Parathyroid adenoma (tissue), 2 donors: ENCODE results near the gene PCDHGC5.

Experiments
- H2AFZ ChIP-seq: fragments of 300-600 bp; sonication (generic); one replicate; pipeline ENCODE4 v1.7.0; 2017; ENCODE audit warnings: antibody characterized with exemption, mild to moderate bottlenecking
- H3K27ac ChIP-seq: fragments of 300-600 bp; sonication (generic); one replicate; pipeline ENCODE4 v1.7.0; 2017
- H3K27me3 ChIP-seq: fragments of 300-600 bp; sonication (generic); one replicate; pipeline ENCODE4 v1.7.0; 2017; ENCODE audit warnings: low read length; ENCODE audit not compliant: control insufficient read depth, insufficient read depth
- H3K36me3 ChIP-seq: fragments of 300-600 bp; sonication (generic); one replicate; pipeline ENCODE4 v1.7.0; 2017; ENCODE audit warnings: low read length; ENCODE audit not compliant: control insufficient read depth, insufficient read depth
- H3K4me1 ChIP-seq: fragments of 300-600 bp; sonication (generic); one replicate; pipeline ENCODE4 v1.7.0; 2017; ENCODE audit warnings: control low read depth
- H3K4me2 ChIP-seq: fragments of 300-600 bp; sonication (generic); one replicate; pipeline ENCODE4 v1.7.0; 2017; ENCODE audit warnings: low read length
- H3K4me3 ChIP-seq: fragments of 300-600 bp; sonication (generic); one replicate; pipeline ENCODE4 v1.7.0; 2017; ENCODE audit warnings: low read depth, low read length
- H3K79me2 ChIP-seq: fragments of 300-600 bp; sonication (generic); one replicate; pipeline ENCODE4 v1.7.0; 2017; ENCODE audit warnings: control low read depth
- H3K9ac ChIP-seq: fragments of 300-600 bp; sonication (generic); one replicate; pipeline ENCODE4 v1.7.0; 2017; ENCODE audit warnings: mild to moderate bottlenecking
- H3K9me3 ChIP-seq: fragments of 300-600 bp; sonication (generic); one replicate; pipeline ENCODE4 v1.7.0; 2017; ENCODE audit warnings: low read length; ENCODE audit not compliant: control insufficient read depth
- TF ChIP-seq, protein P1 (sequence below): fragments of 300-600 bp; sonication (generic); IDR thresholded peaks from one replicate; pipeline ENCODE4 v1.7.0; 2017; ENCODE audit warnings: antibody characterized with exemption, mild to moderate bottlenecking
- donor health status: primary hyperparathyroidism.

PCDHGC5 gene

GRCh38 chr5:141496038-141496437 is 7.2 kb downstream of the PCDHGC5 start:
- H3K27ac ChIP-seq: no peak overlapping the region
- H3K4me3 ChIP-seq: no peak overlapping the region
- no peak overlapping the region for H2AFZ ChIP-seq
- peaks cover 45% of the 10 kb centered on the region for H3K79me2 ChIP-seq
- no peak overlapping the region for H3K4me2 ChIP-seq
- TF ChIP-seq, protein P1, sequence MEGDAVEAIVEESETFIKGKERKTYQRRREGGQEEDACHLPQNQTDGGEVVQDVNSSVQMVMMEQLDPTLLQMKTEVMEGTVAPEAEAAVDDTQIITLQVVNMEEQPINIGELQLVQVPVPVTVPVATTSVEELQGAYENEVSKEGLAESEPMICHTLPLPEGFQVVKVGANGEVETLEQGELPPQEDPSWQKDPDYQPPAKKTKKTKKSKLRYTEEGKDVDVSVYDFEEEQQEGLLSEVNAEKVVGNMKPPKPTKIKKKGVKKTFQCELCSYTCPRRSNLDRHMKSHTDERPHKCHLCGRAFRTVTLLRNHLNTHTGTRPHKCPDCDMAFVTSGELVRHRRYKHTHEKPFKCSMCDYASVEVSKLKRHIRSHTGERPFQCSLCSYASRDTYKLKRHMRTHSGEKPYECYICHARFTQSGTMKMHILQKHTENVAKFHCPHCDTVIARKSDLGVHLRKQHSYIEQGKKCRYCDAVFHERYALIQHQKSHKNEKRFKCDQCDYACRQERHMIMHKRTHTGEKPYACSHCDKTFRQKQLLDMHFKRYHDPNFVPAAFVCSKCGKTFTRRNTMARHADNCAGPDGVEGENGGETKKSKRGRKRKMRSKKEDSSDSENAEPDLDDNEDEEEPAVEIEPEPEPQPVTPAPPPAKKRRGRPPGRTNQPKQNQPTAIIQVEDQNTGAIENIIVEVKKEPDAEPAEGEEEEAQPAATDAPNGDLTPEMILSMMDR: no peak
- H3K9ac ChIP-seq: no peak overlapping the region
- peaks cover 3% of the 10 kb centered on the region for H3K4me1 ChIP-seq
- no peaks in the 10 kb centered on the region for H3K27me3 ChIP-seq
- no peaks in the 10 kb centered on the region for H3K36me3 ChIP-seq
- no peaks in the 10 kb centered on the region for H3K9me3 ChIP-seq

- Histone ChIP-seq H3K27ac (no peak overlapping the region), H2AFZ (no peak overlapping the region), H3K36me3 (no peaks in the 10 kb centered on the region), H3K27me3 (no peaks in the 10 kb centered on the region), H3K4me1 (no peaks in the 10 kb centered on the region), H3K9ac (no peak overlapping the region), H3K4me3 (no peak overlapping the region), H3K9me3 (no peaks in the 10 kb centered on the region), H3K79me2 (peaks cover 5% of the 10 kb centered on the region), H3K4me2 (no peak overlapping the region)
- TF ChIP-seq, protein P1: no peak
Observed at GRCh38 chr5:141501761-141502160, 12.9 kb downstream of the PCDHGC5 start.

GRCh38 chr5:141503681-141504080 is 14.8 kb downstream of the PCDHGC5 start:
- Histone ChIP-seq H2AFZ (no peak overlapping the region), H3K27ac (no peak overlapping the region), H3K36me3 (no peaks in the 10 kb centered on the region), H3K4me3 (no peak overlapping the region), H3K9me3 (no peaks in the 10 kb centered on the region), H3K79me2 (peaks cover 3% of the 10 kb centered on the region), H3K27me3 (no peaks in the 10 kb centered on the region), H3K4me1 (peaks cover 16% of the 10 kb centered on the region), H3K4me2 (no peak overlapping the region), H3K9ac (no peak overlapping the region)
- TF ChIP-seq, protein P1: no peak

- Histone ChIP-seq H3K4me2 (no peak overlapping the region), H3K9me3 (no peaks in the 10 kb centered on the region), H3K4me1 (peaks cover 17% of the 10 kb centered on the region), H3K9ac (no peak overlapping the region), H3K79me2 (peaks cover 3% of the 10 kb centered on the region), H2AFZ (no peak overlapping the region), H3K27ac (no peak overlapping the region), H3K36me3 (no peaks in the 10 kb centered on the region), H3K27me3 (no peaks in the 10 kb centered on the region), H3K4me3 (no peak overlapping the region)
- TF ChIP-seq, protein P1: no peak
Observed at GRCh38 chr5:141504216-141504615, 15.3 kb downstream of the PCDHGC5 start.

GRCh38 chr5:141506381-141507155 is 17.7 kb downstream of the PCDHGC5 start:
- H2AFZ ChIP-seq: no peak overlapping the region
- no peaks in the 10 kb centered on the region for H3K36me3 ChIP-seq
- H3K79me2 ChIP-seq: peaks cover 4% of the 10 kb centered on the region
- H3K9me3 ChIP-seq: no peaks in the 10 kb centered on the region
- H3K27me3 ChIP-seq: no peaks in the 10 kb centered on the region
- H3K4me2 ChIP-seq: no peak overlapping the region
- TF ChIP-seq, protein P1: no peak
- no peak overlapping the region for H3K9ac ChIP-seq
- peak overlapping the region; percentile 58 for H3K27ac ChIP-seq
- H3K4me3 ChIP-seq: no peak overlapping the region
- peaks cover 17% of the 10 kb centered on the region for H3K4me1 ChIP-seq
